B cell (primary cell): ENCODE measurements around the gene EPG5.

Experiments
- CTCF ChIP-seq: fragments of 200-600 bp; IDR thresholded peaks from one replicate; pipeline ENCODE4 v1.8.0; 2022; ENCODE audit warnings: antibody characterized with exemption, mild to moderate bottlenecking
- EZH2 ChIP-seq: IDR thresholded peaks from 2 replicates; pipeline ENCODE4 v1.6.1; 2012; ENCODE audit warnings: borderline replicate concordance, low read depth, mild to moderate bottlenecking, moderate library complexity, low read length; ENCODE audit not compliant: insufficient read depth, poor library complexity, severe bottlenecking

GRCh38 chr18:45845410-45845809, 121.7 kb downstream of the EPG5 start:
- TF ChIP-seq CTCF (no peak), EZH2 (no peak)
